WTC11 (cell line): Measurements from ENCODE around the gene PICK1. TPM values are rescaled to one million over a fixed set of nuclear protein-coding genes. Genes with fewer than 3 reads are reported as not detected.

Experiments used
- ATAC-seq: fragments of 200-7000 bp; cut with Tn5 transposase; 2 replicates; pipeline ENCODE4 v1.10.0; 2021; ENCODE audit warnings: mild to moderate bottlenecking, moderate library complexity
- CTCF ChIA-PET: fragments of 300-600 bp; sonication (Branson Sonifier 250); formaldehyde crosslinking; loops from one replicate; lab custom pipeline; 2021; ENCODE audit warnings: antibody characterized with exemption; lab: Charles Lee
- POLR2A ChIA-PET: fragments of 350-600 bp; sonication (Branson Sonifier 250); formaldehyde crosslinking; loops from one replicate; lab custom pipeline; 2021; ENCODE audit warnings: antibody characterized with exemption; lab: Charles Lee
- DNase-seq: peaks from one replicate; pipeline ENCODE4 v3.0.0; 2021; ENCODE audit warnings: low spot score
- H3K27ac Mint-ChIP-seq: 2 replicates; pipeline ENCODE4 v1.8.0; 2021; ENCODE audit warnings: mixed read lengths
- H3K27me3 Mint-ChIP-seq: 2 replicates; pipeline ENCODE4 v1.8.0; 2021; ENCODE audit warnings: low read depth, mild to moderate bottlenecking, moderate library complexity, mixed read lengths
- H3K36me3 Mint-ChIP-seq: 2 replicates; pipeline ENCODE4 v1.8.0; 2021; ENCODE audit warnings: mixed read lengths
- H3K4me1 Mint-ChIP-seq: 2 replicates; pipeline ENCODE4 v1.8.0; 2022; ENCODE audit warnings: mixed read lengths
- H3K4me3 Mint-ChIP-seq: 2 replicates; pipeline ENCODE4 v1.8.0; 2021; ENCODE audit warnings: mild to moderate bottlenecking, moderate library complexity, mixed read lengths
- H3K9me3 Mint-ChIP-seq: 2 replicates; pipeline ENCODE4 v1.8.0; 2021; ENCODE audit warnings: mixed read lengths
- ATF6 ChIP-seq: sonication (generic); formaldehyde crosslinking; IDR thresholded peaks from 2 replicates; pipeline ENCODE4 v1.8.1; 2023; ENCODE audit warnings: mild to moderate bottlenecking, missing genetic modification reagents
- CREB1 ChIP-seq: sonication (generic); formaldehyde crosslinking; IDR thresholded peaks from 2 replicates; pipeline ENCODE4 v1.8.0; 2023; ENCODE audit warnings: mild to moderate bottlenecking, missing genetic modification reagents
- EMX1 ChIP-seq: fragments of 250-450 bp; sonication (Bioruptor Pico); IDR thresholded peaks from 2 replicates; pipeline ENCODE4 v1.8.0; 2021; ENCODE audit warnings: mild to moderate bottlenecking
- ETV6 ChIP-seq: sonication (generic); formaldehyde crosslinking; IDR thresholded peaks from 2 replicates; pipeline ENCODE4 v1.8.1; 2022; ENCODE audit warnings: mild to moderate bottlenecking, missing genetic modification reagents
- IRF2 ChIP-seq: sonication (generic); formaldehyde crosslinking; IDR thresholded peaks from 2 replicates; pipeline ENCODE4 v1.8.0; 2022; ENCODE audit warnings: low read depth, missing genetic modification reagents, borderline replicate concordance
- JUN ChIP-seq: sonication (generic); formaldehyde crosslinking; IDR thresholded peaks from 2 replicates; pipeline ENCODE4 v1.8.0; 2023; ENCODE audit warnings: mild to moderate bottlenecking, missing genetic modification reagents
- MYBL2 ChIP-seq: sonication (generic); formaldehyde crosslinking; IDR thresholded peaks from 2 replicates; pipeline ENCODE4 v1.8.1; 2023; ENCODE audit warnings: mild to moderate bottlenecking, moderate library complexity, missing genetic modification reagents
- OVOL2 ChIP-seq: fragments of 250-450 bp; sonication (Bioruptor Pico); IDR thresholded peaks from 2 replicates; pipeline ENCODE4 v1.9.0; 2021; ENCODE audit warnings: mild to moderate bottlenecking, borderline replicate concordance
- RORB ChIP-seq: fragments of 250-450 bp; sonication (Bioruptor Pico); IDR thresholded peaks from 2 replicates; pipeline ENCODE4 v1.9.0; 2021; ENCODE audit warnings: mild to moderate bottlenecking
- SMAD3 ChIP-seq: sonication (generic); formaldehyde crosslinking; IDR thresholded peaks from 2 replicates; pipeline ENCODE4 v1.8.0; 2022; ENCODE audit warnings: missing genetic modification reagents, mild to moderate bottlenecking, borderline replicate concordance
- SP1 ChIP-seq: sonication (generic); formaldehyde crosslinking; conservative IDR thresholded peaks from 2 replicates; pipeline ENCODE4 v1.8.1; 2022; ENCODE audit warnings: missing genetic modification reagents
- STAT6 ChIP-seq: sonication (generic); formaldehyde crosslinking; conservative IDR thresholded peaks from 2 replicates; pipeline ENCODE4 v1.8.1; 2023; ENCODE audit warnings: mild to moderate bottlenecking, low read depth, missing genetic modification reagents, moderate library complexity
- TCF7 ChIP-seq: sonication (generic); formaldehyde crosslinking; IDR thresholded peaks from 2 replicates; pipeline ENCODE4 v1.8.0; 2022; ENCODE audit warnings: mild to moderate bottlenecking, low read depth, missing genetic modification reagents, moderate library complexity
- USF1 ChIP-seq: sonication (generic); formaldehyde crosslinking; IDR thresholded peaks from 2 replicates; pipeline ENCODE4 v1.8.0; 2022; ENCODE audit warnings: mild to moderate bottlenecking, missing genetic modification reagents
- ZBTB21 ChIP-seq: sonication (generic); formaldehyde crosslinking; IDR thresholded peaks from 2 replicates; pipeline ENCODE4 v1.8.1; 2023; ENCODE audit warnings: mild to moderate bottlenecking, missing genetic modification reagents, borderline replicate concordance
- ZBTB43 ChIP-seq: sonication (generic); formaldehyde crosslinking; IDR thresholded peaks from 2 replicates; pipeline ENCODE4 v1.8.1; 2023; ENCODE audit warnings: mild to moderate bottlenecking, missing genetic modification reagents
- ZMAT4 ChIP-seq: fragments of 250-450 bp; sonication (Bioruptor Pico); IDR thresholded peaks from 2 replicates; pipeline ENCODE4 v1.9.0; 2021; ENCODE audit warnings: mild to moderate bottlenecking
- ZNF121 ChIP-seq: sonication (generic); formaldehyde crosslinking; IDR thresholded peaks from 2 replicates; pipeline ENCODE4 v1.8.0; 2023; ENCODE audit warnings: missing genetic modification reagents
- ZNF138 ChIP-seq: sonication (generic); formaldehyde crosslinking; conservative IDR thresholded peaks from 2 replicates; pipeline ENCODE4 v1.8.1; 2022; ENCODE audit warnings: mild to moderate bottlenecking, moderate library complexity, missing genetic modification reagents
- ZNF263 ChIP-seq: sonication (generic); formaldehyde crosslinking; IDR thresholded peaks from 2 replicates; pipeline ENCODE4 v1.8.1; 2022; ENCODE audit warnings: low read depth, mild to moderate bottlenecking, moderate library complexity, missing genetic modification reagents
- ZNF317 ChIP-seq: sonication (generic); formaldehyde crosslinking; IDR thresholded peaks from 2 replicates; pipeline ENCODE4 v1.8.1; 2023; ENCODE audit warnings: low read depth, mild to moderate bottlenecking, moderate library complexity, missing genetic modification reagents, borderline replicate concordance
- ZNF512 ChIP-seq: sonication (generic); formaldehyde crosslinking; IDR thresholded peaks from 2 replicates; pipeline ENCODE4 v1.8.1; 2022; ENCODE audit warnings: missing genetic modification reagents, borderline replicate concordance
- total RNA-seq: library from RNA; stranded (reverse); gene quantifications from 3 replicates; pipeline ENCODE4 v1.2.3, GENCODE V29; 2021

PICK1 gene
- total RNA-seq, 1 experiment from 2014 or later, result 33.4 TPM

- ChIA-PET POLR2A (no interaction called here), CTCF (interaction anchor here (0.8 to 2.6 kb wide), 17 partner anchors 20 to 222 kb away, joined by 3 to 91 read pairs (median 12); partner anchors contain the start of genes BAIAP2L2, PLA2G6, SOX10 and TMEM184B)
- ATAC-seq (no peak), DNase-seq (no peak)
- Mint-ChIP-seq H3K4me1 (peaks cover 7% of the 10 kb centered on the region), H3K36me3 (no peaks in the 10 kb centered on the region), H3K27ac (no peak overlapping the region), H3K4me3 (no peak overlapping the region), H3K9me3 (no peaks in the 10 kb centered on the region), H3K27me3 (no peaks in the 10 kb centered on the region; the same call in 1 of the 2 replicates)
- TF ChIP-seq SMAD3, result no peak
- no peak for TF ChIP-seq ATF6 (CRISPR knock-in tag)
- TF ChIP-seq SP1, result no peak
- TF ChIP-seq ZNF263, result no peak
- no peak for TF ChIP-seq ZNF121
- TF ChIP-seq ETV6 (CRISPR knock-in tag), result no peak
- TF ChIP-seq TCF7 (CRISPR knock-in tag), result no peak
Measured at GRCh38 chr22:38051261-38051660, 5.9 kb upstream of the PICK1 start.

GRCh38 chr22:38051900-38052862 is 5.0 kb upstream of the PICK1 start:
- Mint-ChIP-seq H3K4me1 (peaks cover 7% of the 10 kb centered on the region), H3K27ac (peak overlapping the region; percentile 23; the same call in 1 of the 2 replicates), H3K9me3 (no peaks in the 10 kb centered on the region), H3K4me3 (no peak overlapping the region), H3K27me3 (no peaks in the 10 kb centered on the region; the same call in 1 of the 2 replicates), H3K36me3 (no peaks in the 10 kb centered on the region)
- ChIA-PET POLR2A (interaction anchor here (0.5 to 1.4 kb wide), 5 partner anchors 15 to 1276 kb away, joined by 3 to 6 read pairs (median 5); no protein-coding TSS in a partner anchor), CTCF (interaction anchor here (0.6 to 2.6 kb wide), 90 partner anchors 8 to 716 kb away, joined by 3 to 91 read pairs (median 5); partner anchors contain the start of genes BAIAP2L2, C22orf23, DMC1 and GCAT)
- DNase-seq, result peak; percentile 92
- peak; percentile 84 for ATAC-seq
- TF ChIP-seq ZNF512 (CRISPR knock-in tag) (no peak), ZNF138 (CRISPR knock-in tag) (no peak), USF1 (CRISPR knock-in tag) (no peak), SP1 (0 out of 2 replicates have a peak, but pooled peaks have one; percentile 37), MYBL2 (CRISPR knock-in tag) (no peak), ZBTB21 (CRISPR knock-in tag) (peak; percentile 30; the same call in 1 of the 2 replicates), EMX1 (CRISPR knock-in tag) (no peak), JUN (CRISPR knock-in tag) (no peak), ZBTB43 (CRISPR knock-in tag) (no peak), OVOL2 (CRISPR knock-in tag) (no peak), CREB1 (CRISPR knock-in tag) (no peak), RORB (CRISPR knock-in tag) (no peak), ZNF317 (CRISPR knock-in tag) (no peak), IRF2 (CRISPR knock-in tag) (no peak), ZMAT4 (CRISPR knock-in tag) (no peak), STAT6 (CRISPR knock-in tag) (no peak)
